GM18519 (cell line): Measurements from ENCODE around the gene ZNF2.
"Not testable (repeated sequence)": the region's sequence is repeated elsewhere in the genome, so short reads cannot be mapped to it uniquely, and the experiment has no call there.

Source experiments
- ATAC-seq: cut with Tn5 transposase; IDR thresholded peaks from one replicate; pipeline ENCODE4 v1.9.1; 2021; ENCODE audit warnings: mild to moderate bottlenecking, moderate library complexity; ENCODE audit not compliant: unreplicated experiment, low FRiP score

Gene ZNF2

GRCh38 chr2:95165371-95166064, at the start of gene ZNF2:
TSS of gene ZNF2 (plus strand) at chr2:95165809. CDS start at chr2:95176227, 10,418 bp downstream.
- peak; percentile 93 for ATAC-seq

- no peak for ATAC-seq
Measured at GRCh38 chr2:95121093-95121406, 44.6 kb upstream of the ZNF2 start.

- peak; percentile 66 for ATAC-seq
Measured at GRCh38 chr2:95121407-95122196, 44.0 kb upstream of the ZNF2 start, which contains the start of gene MRPS5. TSS of gene MRPS5 (minus strand) at chr2:95121808. CDS start at chr2:95121791, 17 bp downstream.

DNA sequence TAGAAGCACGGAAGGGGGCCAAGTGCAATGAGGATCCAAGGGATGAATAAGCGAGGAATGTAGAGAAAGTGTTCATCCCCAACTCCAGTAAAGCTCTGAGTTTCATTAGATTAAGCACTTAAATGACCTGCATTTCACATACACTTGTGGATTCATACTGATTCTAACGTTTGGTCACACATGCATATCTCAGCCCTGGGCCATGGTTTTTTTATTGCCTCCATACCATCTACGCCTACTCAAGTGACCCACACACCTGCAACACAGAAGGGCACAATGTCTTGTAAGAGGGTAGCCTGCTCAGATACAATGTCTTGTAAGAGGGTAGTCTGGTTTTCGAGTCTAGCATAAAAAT, 43.4 kb upstream of the ZNF2 start:
- ATAC-seq: peak; percentile 28

GRCh38 chr2:95138702-95139101, 26.9 kb upstream of the ZNF2 start:
- no peak for ATAC-seq

GRCh38 chr2:95143838-95144237, 21.8 kb upstream of the ZNF2 start:
- no peak for ATAC-seq

DNA sequence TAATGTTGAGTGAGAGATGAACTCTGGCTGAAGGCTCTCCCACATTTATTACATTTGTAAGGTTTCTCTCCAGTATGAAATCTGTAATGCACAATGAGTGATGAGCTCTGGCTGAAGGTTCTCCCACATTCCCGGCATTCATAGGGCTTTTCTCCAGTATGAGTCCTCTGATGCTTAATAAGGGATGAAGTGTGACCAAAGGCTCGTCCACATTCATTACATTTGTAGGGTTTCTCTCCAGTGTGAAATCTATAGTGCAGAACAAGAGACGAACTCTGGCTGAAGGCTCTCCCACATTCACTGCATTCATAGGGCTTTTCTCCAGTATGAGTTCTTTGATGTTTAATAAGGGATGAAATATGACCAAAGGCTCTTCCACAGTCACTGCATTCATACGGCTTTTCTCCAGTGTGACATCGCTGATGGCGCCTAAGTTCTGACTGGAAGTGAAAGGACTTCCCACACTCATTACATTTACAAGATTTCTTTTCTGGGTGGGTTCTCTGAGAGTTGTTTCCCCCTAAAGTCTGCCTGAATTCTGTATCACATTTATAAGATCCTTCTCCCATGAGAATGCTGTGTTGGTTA, 16.1 kb upstream of the ZNF2 start:
- ATAC-seq: no peak

GRCh38 chr2:95158441-95158840, 7.2 kb upstream of the ZNF2 start:
- no peak for ATAC-seq

GRCh38 chr2:95158891-95159619, 6.6 kb upstream of the ZNF2 start:
- ATAC-seq: peak; percentile 24

DNA sequence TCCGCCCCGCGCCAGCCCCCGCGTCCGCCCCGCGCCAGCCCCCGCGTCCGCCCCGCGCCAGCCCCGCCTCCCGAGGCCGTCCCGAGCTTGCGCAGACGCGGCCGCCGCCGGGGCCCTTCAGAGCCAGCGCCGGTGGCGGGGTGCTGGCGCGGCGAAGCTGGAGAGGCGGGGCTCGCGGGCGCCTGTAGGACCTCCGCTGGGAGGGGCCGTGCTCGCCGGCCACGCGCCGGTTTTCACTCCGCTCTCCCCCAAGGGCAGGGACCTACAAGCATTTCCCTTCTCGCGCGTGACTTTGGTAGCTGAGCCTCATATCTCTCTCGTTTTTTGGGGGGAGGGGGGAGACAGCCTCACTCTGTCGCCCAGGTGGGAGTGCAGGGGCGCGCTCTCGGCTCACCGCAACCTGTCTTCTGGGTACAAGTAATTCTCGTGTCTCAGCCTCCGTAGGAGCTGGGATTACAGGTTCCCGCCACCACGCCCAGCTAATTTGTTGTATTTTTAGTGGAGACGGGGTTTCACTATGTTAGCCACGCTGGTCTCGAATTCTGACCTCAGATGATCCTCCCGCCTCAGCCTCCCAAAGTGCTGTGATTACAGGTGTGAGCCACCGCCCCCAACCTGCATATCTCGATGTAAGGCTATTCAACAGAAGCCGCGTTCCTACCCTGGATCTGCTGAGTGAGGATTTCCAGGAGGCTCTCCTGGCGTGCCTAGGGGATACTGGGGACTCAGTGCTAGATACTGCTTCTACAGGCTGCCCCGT, 5.7 kb upstream of the ZNF2 start, which contains the start of gene ZNF514:
ZNF514 (minus strand) TSS at position 159 of the 760 bp plus-strand sequence. CDS start 6,595 bp downstream, outside the sequence.
- ATAC-seq: peak; percentile 86

GRCh38 chr2:95165030-95165370, 609 bp upstream of the ZNF2 start:
- peak; percentile 14 for ATAC-seq

DNA sequence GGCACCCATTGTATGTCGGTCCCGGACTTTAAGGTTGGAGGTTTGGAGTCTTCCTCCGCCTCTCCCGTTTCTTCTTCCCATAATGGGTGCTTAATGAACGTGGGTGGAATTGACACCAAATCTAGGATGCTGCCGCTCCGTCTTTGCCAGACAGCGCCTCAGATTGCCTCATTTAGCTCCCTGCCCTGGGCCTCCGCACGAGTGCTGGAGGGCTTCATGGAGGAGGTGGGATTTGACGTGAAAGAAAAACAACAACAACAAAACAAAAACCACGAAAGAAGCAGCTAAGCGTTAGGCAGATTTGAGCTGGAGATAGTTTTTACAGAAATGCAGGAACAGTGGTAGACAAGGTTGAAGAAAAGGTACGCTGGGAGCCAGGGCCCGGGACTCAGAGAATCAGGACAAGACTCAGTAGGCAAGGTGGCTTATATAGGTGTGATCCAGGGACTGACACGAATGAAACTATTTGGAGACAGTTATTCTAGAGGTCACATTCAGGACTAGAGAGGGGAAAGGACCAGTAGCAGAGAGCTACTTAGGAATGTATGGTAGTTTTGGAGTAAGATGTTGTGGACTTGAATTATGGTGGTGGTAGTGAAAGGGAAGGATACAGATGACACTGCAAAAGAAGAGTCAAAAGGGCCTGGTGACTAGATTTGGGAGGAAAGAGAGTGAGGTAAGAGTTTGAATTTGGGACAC, 605 bp downstream of the ZNF2 start:
- ATAC-seq: no peak

- ATAC-seq: no peak
Measured at GRCh38 chr2:95171902-95172301, 6.3 kb downstream of the ZNF2 start.

GRCh38 chr2:95174031-95174542, 8.5 kb downstream of the ZNF2 start:
- ATAC-seq: no peak

DNA sequence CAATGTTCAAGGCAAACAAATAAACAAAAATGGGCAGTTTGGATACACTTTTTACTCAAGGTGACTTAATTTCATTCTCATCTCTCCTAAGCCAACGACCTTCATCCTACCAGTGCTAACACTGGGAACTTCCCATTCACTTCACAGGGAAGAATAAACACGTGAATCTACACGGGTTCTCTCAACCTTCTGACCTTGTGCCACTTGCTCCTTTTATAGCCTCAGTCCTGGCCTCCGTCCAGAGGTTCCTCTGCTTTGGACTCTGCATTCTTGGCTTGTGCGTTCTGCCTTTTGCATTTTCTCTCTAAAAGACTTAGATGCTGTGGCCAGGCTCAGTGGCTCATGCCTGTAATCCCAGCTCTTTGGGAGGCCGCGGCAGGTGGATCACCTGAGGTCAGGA, 13.8 kb downstream of the ZNF2 start:
- no peak for ATAC-seq

DNA sequence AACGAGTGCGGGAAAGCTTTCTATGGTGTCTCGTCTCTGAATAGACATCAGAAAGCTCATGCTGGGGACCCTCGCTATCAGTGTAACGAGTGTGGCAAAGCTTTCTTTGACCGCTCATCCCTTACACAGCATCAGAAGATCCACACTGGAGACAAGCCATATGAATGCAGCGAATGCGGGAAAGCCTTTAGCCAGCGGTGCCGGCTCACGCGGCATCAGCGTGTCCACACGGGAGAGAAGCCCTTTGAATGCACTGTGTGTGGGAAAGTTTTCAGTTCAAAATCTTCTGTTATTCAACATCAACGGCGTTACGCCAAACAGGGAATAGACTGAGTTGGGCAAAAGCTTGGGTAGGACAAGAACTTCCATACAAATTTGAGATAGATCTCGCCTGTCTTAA, 16.2 kb downstream of the ZNF2 start:
- ATAC-seq: no peak

GRCh38 chr2:95185197-95185596, 19.6 kb downstream of the ZNF2 start:
- no peak for ATAC-seq

GRCh38 chr2:95185973-95186372, 20.4 kb downstream of the ZNF2 start:
- ATAC-seq: no peak

GRCh38 chr2:95192956-95193355, 27.3 kb downstream of the ZNF2 start:
- not testable (repeated sequence) for ATAC-seq
